HG02885 (cell line): ENCODE data around the gene TANGO6.
"Not testable (repeated sequence)": the region's sequence is repeated elsewhere in the genome, so short reads cannot be mapped to it uniquely, and the experiment has no call there.

Source experiments
- ATAC-seq: cut with Tn5 transposase; IDR thresholded peaks from one replicate; pipeline ENCODE4 v1.9.1; 2021; ENCODE audit warnings: mild to moderate bottlenecking; ENCODE audit not compliant: unreplicated experiment, poor library complexity

TANGO6 gene

DNA sequence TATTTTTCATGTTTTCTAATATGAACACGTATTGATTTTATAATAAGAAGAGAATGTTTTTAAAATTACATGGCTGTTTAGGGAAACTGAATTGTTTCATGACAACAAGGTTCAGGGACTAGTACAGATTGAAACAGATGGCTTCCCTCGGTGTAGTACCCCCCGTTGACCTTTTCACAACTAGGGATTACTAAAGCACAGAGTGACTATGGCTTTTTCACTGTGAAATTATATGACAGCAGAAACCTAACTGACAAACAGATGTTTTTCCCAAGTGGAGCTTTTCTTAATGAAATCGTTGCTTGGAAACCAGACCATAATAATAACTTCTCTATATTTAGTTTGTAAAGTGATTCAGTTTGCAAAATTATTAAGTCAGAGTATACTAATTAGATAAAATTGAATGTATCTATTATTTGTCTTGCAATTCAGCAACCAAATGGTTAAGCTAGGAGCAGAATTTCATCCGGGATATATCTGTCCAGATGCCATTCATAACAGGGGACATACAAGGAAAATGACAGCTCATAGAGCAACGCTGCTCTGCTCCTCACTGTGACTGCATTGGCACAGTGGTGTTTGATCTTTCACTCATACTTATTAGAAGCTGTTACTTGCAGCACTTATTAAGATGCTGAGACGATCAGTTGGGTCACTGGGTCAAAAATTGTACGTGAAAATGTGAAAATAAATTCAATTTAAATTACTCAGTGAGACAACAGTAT, 111.7 kb downstream of the TANGO6 start:
- ATAC-seq, result no peak

DNA sequence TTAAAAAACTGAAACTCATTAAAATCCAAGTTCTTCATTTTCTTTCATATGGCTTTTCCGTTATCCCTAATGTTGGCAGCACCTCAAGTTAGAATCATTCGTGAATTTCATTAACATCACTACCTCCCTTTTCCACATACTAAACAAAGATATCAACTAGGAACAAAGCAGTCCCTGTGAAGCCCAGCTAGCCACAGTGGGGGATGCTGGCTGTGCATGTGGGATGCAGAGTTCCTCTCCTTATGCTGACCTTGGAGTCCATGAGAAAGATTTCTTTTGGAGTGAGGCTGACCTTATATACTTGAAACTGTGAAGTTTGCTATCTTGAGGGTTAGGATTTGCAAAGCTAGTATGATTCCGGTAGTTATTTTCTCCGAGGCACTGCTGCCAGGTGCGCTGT, 117.6 kb downstream of the TANGO6 start:
- no peak for ATAC-seq

DNA sequence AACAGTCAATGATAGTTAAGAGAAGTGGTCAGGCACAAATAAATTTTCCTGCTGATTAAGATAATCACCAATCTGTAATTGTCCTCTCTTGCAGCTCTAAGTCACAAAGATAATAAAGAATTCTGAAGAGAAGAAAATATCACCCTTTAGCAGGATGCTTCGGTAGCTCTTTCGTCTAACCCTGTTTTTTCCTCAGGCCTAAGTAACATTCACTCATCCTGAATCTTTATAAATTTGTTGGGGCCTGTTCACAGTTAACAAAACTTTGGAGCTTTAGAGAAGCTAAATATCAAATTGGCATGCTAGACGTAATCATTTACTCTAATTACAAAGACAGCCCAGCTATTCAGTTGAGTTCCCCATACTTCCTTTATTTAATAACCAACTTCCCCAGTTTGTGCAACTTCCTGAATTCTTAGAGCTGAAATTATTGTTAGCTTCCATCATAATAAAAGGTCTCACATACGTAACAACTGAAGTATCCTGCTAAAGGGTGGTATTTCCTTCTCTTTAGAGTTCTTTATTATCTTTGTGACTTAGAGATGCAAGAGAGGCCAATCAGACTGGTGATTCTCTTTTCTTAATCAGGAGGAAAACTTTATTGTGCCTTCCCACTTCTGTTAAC, 118.6 kb downstream of the TANGO6 start:
- ATAC-seq, result no peak

DNA sequence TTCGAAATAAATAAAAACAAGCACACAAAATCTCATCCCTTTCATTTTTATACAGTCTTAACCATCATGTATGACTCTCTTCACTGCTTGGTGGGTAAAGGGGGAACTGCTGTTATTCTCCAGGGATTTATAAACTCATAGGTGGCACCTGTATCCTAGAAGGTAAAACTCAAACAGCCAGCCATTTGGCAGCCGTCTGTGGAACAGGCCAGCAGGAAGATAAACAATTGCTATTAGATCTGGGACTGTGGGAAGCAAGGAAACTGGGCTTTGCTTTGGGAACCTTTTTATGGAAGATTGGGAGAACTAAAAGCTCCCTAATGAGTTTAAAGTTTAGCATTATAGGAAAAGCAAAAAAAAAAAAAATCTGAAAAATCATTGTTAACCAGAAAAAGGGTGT, 126.0 kb downstream of the TANGO6 start:
- no peak for ATAC-seq

DNA sequence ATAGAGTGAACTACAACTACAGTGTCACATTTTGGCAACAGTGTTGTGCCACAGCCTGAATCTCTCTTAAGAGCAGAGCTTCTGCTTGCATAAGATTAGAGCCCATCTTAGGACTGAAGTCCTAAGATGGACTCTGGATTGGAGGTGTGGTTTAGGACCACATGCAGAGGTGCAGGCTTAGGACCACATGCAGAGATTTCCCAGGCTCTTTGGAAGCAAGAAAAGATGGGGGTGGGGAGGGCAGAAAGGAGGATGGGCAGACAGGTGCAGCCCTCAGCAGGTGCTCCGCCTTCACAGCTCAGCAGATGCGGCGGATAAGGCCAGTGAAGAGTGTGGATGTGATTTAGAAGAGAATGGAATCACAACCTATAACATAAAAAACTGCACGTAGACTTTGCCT, 128.7 kb downstream of the TANGO6 start:
- no peak for ATAC-seq

DNA sequence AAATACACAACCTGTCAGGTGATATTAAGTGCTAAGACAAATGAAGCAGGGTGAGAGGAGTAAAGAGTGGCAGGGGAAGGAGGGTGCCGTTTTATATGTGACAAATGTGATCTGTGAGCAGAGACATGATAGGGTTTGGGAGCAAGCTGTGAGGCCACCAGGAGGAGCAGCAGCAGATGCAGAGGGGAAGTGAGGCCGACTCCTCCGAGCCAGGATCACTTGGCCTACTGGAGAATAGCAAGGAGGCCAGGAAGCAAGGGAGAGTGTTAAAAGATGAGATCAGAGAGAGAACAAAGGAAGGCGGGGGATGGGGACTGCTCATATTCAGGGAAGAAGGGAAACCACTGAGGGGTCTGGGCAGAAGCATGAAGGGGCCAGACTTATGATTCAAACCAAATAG, 129.4 kb downstream of the TANGO6 start:
- ATAC-seq, result no peak

DNA sequence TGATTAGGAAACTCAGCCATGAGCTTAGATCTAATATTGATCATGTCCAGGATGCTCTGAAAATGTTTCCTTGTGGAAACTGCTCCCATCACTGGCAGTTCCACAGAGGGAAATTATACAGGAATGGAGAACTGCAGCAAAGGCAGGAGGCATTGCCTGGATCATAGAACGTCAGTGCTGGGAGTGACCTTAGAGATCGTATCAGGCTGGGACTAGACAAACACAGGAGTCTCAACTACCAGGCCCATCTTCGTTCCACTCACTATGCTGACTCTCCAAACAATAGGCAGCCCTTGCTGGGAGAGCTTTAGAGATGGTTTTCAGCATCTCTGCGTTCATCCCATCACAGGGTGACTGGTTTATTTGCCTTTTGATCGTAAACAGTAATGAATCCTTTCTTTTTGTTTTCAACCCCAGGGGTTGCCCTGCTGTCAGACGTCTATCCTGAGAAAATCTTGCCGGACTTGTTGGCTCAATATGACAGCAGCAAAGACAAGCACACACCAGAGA, 130.3 kb downstream of the TANGO6 start:
- ATAC-seq, result no peak

DNA sequence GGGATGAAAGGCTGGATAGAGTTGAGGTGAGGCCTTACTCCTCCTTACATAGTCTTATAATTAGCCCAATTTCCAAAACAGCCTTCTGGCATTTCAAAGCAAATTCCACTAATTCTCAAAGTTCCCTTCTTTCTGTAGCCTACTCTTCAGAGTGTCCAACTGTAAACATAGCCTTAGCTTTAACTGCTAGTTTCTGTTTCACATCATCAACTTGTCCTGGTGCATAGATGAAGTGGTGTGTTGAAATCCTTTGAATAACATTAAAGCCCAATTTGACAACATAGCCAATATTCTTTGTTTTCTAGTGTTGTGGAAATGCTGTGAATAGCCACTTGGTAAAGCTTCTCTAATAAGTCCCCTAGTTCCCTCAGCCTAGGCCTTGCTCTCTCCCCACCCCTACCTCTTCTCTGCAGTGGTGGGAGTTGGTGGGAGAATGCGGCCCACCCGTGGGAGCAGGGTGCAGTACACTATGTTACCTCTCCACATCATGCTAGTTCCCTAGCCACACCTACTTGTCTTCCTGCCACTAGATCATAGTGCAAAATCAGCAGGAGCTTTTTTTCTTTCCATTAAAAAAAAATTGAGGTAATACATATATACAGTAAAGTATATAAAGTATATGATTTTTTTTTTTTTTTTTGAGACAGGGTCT, 135.1 kb downstream of the TANGO6 start:
- ATAC-seq, result no peak

DNA sequence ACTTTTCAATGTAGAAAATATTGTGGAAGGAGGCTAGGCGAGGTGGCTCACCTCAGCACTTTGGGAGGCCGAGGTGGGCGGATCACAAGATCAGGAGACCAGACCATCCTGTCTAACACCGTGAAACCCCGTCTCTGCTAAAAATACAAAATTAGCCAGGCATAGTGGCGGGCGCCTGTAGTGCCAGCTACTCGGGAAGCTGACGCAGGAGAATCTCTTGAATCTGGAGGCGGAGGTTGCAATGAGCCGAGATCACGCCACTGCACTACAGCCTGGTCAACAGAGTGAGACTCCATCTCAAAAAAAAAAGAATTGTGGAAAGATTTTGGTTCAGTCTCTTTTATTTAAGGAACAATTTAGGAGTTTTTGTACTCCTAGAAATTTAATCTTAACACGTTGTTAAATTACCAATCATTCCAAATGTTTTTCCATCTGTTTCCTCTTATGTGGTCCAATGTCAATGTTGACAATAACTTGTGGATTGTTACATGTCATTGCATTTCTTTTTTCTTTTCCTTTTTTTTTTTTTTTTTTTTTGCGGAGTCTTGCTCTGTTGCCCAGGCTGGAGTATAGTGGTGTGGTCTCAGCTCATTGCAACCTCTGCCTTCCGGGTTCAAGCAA, 137.5 kb downstream of the TANGO6 start:
- ATAC-seq, result no peak

DNA sequence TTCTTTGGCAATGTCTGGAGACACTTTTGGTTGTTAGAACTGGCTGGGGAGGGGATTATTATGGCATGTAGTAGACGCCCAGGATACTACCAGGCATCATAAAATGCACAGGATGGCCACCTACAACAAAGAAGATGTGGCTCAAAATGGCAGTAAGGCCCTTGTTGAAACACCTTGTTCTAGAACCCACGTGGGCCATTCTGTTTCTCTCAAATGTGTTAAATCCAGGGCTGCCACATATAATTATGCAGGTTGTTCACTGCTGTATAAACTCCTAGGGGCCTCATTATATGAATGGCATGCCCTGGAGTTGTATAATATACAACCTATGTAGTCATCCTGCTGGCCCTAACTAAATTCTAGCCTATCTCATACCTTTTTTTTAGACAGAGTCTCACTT, 138.6 kb downstream of the TANGO6 start:
- no peak for ATAC-seq

DNA sequence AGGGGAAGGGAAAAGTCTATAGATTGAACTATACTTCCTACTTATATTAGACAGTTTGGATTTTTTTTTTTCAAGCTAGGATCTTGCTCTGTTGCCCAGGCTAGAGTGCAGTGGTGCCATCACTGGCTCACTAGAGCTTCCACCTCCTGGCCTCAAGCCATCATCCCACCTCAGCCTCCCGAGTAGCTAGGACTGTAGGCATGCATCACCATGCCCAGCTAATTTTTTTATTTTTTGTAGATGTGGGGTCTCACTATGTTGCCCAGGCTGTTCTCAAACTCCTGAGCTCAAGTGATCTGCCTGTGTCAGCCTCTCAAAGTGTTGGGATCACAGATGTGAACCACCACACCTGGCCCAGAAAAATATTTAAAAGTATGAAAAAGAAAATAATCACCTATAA, 141.1 kb downstream of the TANGO6 start:
- ATAC-seq, result no peak

DNA sequence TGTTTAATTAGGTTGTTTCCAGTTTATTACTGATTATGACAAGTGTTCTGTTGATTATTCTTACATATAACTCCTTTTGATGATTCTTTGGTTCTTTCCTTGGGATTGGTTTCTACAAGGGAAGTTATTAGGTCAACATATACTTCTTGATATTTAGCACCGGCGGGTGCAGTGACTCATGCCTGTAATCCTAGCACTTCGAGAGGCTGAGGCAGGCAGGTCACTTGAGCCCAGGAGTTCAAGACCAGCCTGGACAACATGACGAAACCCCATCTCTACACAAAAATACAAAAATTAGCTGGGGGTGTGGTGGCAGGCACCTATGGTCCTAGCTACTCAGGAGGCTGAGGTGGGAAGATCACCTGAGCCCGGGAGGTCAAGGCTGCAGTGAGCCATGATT, 141.9 kb downstream of the TANGO6 start:
- ATAC-seq, result no peak

DNA sequence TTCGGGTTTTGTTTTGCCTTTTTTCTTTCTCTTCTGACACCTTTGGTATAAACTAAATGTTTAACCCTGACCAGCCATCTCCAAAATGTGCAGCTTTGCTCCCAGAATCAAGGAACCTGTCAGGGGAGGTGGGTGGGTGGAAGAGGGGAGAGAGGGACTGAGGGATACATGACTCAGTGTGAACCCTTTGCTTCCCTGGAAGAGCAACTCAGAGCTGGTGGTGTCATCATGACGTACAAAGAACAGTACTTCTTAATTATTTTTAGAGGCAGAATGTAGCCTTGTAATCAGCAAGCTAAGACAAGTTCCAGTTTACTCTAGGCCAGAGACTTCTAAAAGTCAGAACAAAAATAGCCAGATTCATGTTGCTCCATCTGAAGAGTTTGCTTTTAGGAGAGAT, 142.5 kb downstream of the TANGO6 start:
- no peak for ATAC-seq

DNA sequence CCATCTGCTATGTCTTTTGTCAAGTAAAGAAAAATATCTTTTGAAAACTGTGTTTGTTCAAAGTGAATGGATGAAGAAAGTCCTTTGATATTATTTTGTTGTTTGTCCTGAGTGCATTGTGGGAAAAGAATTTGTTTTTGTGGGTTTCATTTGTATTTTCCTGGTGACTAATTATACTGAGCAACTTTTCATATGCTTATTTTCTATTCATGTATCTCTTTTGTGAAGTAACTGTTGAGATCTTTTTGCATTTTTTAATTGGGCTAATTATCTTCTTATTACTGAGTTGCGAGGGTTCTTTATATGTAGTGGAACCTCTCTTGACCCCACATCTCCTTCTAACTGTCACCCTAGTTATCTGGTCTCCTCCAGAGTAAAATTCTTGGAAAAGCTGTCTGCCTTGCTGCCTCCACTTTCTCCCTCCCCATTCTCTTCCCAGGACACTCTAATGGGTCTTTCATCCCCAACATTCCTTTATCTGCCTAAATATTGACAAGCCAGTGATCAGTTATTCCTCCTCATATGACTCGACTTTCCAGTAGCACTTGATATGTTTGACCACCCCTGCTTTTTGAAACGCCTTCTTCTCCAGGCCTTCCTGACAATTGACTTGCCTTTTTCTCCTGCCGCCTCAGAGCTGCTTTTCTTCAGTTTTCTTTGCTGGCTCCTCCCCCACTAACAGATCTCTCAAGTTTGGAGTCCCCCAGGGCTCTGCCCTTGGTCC, 144.6 kb downstream of the TANGO6 start:
- ATAC-seq, result no peak

DNA sequence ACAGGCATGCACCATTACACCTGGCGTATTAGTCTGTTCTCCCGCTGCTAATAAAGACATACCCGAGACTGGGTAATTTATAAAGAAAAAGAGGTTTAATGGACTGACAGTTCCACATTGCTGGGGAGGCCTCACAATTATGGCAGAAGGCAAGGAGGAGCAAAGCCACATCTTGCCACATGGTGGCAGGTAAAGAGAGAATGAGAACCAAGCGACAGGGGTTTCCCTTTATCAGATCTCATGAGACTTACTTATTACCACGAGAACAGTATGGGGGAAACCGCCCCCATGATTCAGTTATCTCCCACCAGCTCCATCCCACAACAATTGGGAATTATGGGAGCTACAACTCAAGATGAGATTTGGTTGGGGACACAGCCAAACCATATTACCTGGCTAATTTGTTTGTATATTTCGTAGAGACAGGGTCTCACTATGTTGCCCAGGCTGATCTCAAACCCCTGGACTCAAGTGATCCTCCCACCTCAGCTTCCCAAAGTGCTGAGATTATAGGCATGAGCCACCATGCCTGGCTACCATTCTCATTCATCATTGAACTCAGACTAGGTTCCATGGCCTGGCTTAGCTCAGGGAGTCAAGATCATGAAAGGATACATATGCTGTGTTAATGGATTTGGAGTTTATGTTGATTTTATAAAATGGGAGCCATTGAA, 147.0 kb downstream of the TANGO6 start:
- not testable (repeated sequence) for ATAC-seq

DNA sequence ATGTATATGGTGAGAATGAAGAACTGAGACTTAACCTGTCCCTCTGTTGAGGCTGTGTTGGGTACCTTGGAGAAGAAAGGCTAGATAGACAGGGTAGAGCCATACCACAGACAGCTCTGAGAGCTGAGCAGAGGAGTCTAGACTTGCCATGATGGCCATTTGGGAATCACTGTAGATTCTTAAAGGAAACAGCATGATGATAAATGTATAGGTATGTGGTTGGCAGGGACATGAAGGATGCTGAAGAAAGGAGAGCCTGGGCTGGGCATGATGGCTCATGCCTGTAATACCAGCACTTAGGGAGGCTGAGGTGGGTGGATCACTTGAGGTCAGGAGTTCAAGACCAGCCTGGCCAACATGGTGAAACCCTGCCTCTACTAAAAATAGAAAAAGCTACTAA, 147.7 kb downstream of the TANGO6 start:
- no peak for ATAC-seq

DNA sequence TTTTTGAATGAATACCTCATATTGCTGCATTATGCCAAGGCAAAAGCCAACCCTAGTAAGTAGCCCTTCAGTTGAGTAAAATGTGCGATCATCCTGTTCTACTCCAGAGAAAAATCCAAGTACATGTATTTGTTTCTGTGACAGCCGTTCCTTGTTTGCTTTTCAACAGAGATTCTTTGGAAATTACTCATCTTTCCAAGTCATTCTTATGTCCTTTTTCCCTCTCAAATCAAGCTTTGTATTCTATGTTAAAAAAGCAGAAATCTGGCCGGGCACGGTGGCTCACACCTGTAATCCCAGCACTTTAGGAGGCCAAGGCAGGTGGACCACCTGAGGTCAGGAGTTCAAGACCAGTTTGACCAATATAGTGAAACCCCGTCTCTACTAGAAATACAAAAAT, 149.2 kb downstream of the TANGO6 start:
- no peak for ATAC-seq

DNA sequence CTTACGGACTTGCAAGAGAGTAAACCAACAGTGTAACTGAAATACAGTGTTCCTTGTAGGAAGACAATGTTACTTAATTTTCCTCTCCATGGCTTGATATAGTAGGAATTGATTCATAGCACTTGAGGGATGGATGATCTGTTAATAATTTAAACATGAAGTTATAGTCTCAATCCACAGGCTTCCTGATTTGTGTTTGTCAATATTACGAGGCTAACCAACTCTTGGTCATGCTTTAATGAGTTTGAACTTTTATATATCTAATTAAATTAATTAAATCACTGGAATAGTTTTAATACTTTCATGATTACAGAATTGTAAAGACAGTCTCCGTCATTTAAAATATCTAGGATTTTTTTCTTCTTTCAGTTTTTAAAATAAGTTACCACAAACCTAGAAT, 150.1 kb downstream of the TANGO6 start:
- ATAC-seq, result no peak

DNA sequence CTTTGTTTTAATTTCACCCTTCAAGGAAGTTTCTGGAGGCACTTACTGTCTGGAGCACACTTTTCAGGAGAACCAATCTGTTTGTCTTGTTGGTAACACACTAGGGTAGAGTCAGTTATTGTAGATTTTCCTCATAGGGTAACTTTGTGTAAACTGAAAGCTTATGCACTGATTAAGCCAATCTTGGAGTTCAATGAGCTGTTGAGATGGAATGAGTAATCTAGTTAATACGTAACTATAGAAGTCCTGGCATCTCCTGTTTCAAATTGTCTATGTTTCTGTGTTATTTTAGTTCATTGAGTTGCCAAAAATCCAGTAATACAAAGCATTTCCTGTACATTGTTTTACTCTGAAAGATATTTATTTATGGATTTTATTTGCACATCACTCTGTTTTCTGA, 150.6 kb downstream of the TANGO6 start:
- ATAC-seq, result no peak

DNA sequence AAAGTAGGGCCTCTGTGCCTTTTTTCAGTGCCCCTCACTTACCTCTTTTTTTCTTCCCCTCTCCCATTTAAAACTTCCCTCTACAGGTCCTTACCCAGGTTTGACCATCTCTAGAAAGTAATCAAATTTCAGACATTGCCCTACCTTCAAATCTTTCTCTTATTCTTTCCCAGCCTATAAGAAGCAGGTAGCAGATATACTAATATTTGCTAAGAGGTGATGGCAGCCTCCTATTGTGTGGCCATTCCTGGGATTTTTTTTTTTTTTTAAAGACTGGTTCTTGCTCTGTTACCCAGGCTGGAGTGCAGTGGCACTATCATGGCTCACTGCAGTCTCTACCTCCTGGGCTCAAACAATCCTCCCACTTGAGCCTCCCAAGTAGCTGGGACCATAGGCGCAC, 151.0 kb downstream of the TANGO6 start:
- ATAC-seq, result no peak
